Brain microvascular endothelial cell (primary cell): Measurements from ENCODE around the gene KIRREL3.

Experiments
- DNase-seq: peaks from one replicate; pipeline ENCODE4 v3.0.0-alpha.2; 2020
- H3K27ac ChIP-seq: fragments of 250-450 bp; sonication (Bioruptor Pico); 2 replicates; pipeline ENCODE4 v1.5.1; 2020; ENCODE audit warnings: mild to moderate bottlenecking, moderate library complexity
- H3K27me3 ChIP-seq: fragments of 250-450 bp; sonication (Bioruptor Pico); replicated peaks from 2 replicates; pipeline ENCODE4 v1.5.1; 2020; ENCODE audit warnings: mild to moderate bottlenecking
- H3K36me3 ChIP-seq: fragments of 250-450 bp; sonication (Bioruptor Pico); replicated peaks from 2 replicates; pipeline ENCODE4 v1.5.1; 2020; ENCODE audit warnings: mild to moderate bottlenecking
- H3K4me3 ChIP-seq: 2 replicates; pipeline ENCODE4 v1.5.1; 2011; ENCODE audit warnings: low read depth, mild to moderate bottlenecking, control low read depth, low read length, moderate library complexity
- CTCF ChIP-seq: IDR thresholded peaks from 2 replicates; pipeline ENCODE4 v1.5.1; 2011; ENCODE audit warnings: low read depth, mild to moderate bottlenecking, moderate library complexity, low read length, control low read depth, inconsistent platforms; ENCODE audit errors: missing control alignments
- in situ Hi-C: cut with HindIII; loops from 2 replicates; pipeline ENCODE4 v1.10.0; 2017; ENCODE audit warnings: low sequenced_read_pairs, low pct_ligation_motif_present

Gene KIRREL3

GRCh38 chr11:126978911-126979310 is 21.7 kb downstream of the KIRREL3 start:
- Histone ChIP-seq H3K27me3 (no peaks in the 10 kb centered on the region), H3K27ac (no peak overlapping the region), H3K4me3 (no peak overlapping the region), H3K36me3 (no peaks in the 10 kb centered on the region)
- TF ChIP-seq CTCF, result no peak
- in situ Hi-C loops, result no loop called here
- no peak for DNase-seq

- no peak overlapping the region for H3K27ac ChIP-seq
- in situ Hi-C loops, result no loop called here
- DNase-seq, result no peak
- H3K4me3 ChIP-seq, result no peak overlapping the region
- TF ChIP-seq CTCF, result no peak
- no peaks in the 10 kb centered on the region for H3K36me3 ChIP-seq
- H3K27me3 ChIP-seq, result no peaks in the 10 kb centered on the region
Observed at GRCh38 chr11:126978165-126978564, 22.4 kb downstream of the KIRREL3 start.

GRCh38 chr11:126973051-126973450 is 27.5 kb downstream of the KIRREL3 start:
- no peak for TF ChIP-seq CTCF
- Histone ChIP-seq H3K27ac (no peak overlapping the region), H3K36me3 (no peaks in the 10 kb centered on the region), H3K4me3 (no peak overlapping the region), H3K27me3 (no peaks in the 10 kb centered on the region)
- DNase-seq, result no peak
- in situ Hi-C loops, result no loop called here

- no peaks in the 10 kb centered on the region for H3K36me3 ChIP-seq
- in situ Hi-C loops, result no loop called here
Observed at GRCh38 chr11:126971305-126971704, 29.3 kb downstream of the KIRREL3 start.

GRCh38 chr11:126969865-126970479 is 30.6 kb downstream of the KIRREL3 start:
- Histone ChIP-seq H3K4me3 (no peak overlapping the region), H3K36me3 (no peaks in the 10 kb centered on the region), H3K27me3 (no peaks in the 10 kb centered on the region), H3K27ac (no peak overlapping the region)
- TF ChIP-seq CTCF, result peak; percentile 84
- in situ Hi-C loops, result no loop called here
- DNase-seq, result peak; percentile 16

More at GRCh38 chr11:126971305-126971704, 29.3 kb downstream of the KIRREL3 start:
- H3K27ac ChIP-seq, result no peak overlapping the region
- no peak overlapping the region for H3K4me3 ChIP-seq
- no peak for TF ChIP-seq CTCF
- DNase-seq, result no peak
- H3K27me3 ChIP-seq, result no peaks in the 10 kb centered on the region

GRCh38 chr11:126968915-126969314 is 31.7 kb downstream of the KIRREL3 start:
- Histone ChIP-seq H3K4me3 (no peak overlapping the region), H3K36me3 (no peaks in the 10 kb centered on the region), H3K27me3 (no peaks in the 10 kb centered on the region), H3K27ac (no peak overlapping the region)
- no peak for DNase-seq
- peak; percentile 0 for TF ChIP-seq CTCF
- in situ Hi-C loops, result no loop called here
